ENCODE data around the gene IFT122.

Gene IFT122

GRCh38 chr3:129555616-129556357 lies 115.8 kb downstream of the IFT122 start:
- no peak for TF ChIP-seq NFIC (IDR thresholded peaks at IDR 0.05)
- TF ChIP-seq ZBTB7A (IDR thresholded peaks at IDR 0.05; ENCODE audit: low read depth), result no peak
- no peak for TF ChIP-seq TCF12 (IDR thresholded peaks at IDR 0.05; ENCODE audit: low read depth)
- TF ChIP-seq USF1 (IDR thresholded peaks at IDR 0.05), result no peak
- no peak for TF ChIP-seq CEBPB (IDR thresholded peaks at IDR 0.05)
- TF ChIP-seq REST (IDR thresholded peaks at IDR 0.05; ENCODE audit: low read depth), result no peak
- no peak for TF ChIP-seq MAX (IDR thresholded peaks at IDR 0.05)
- TF ChIP-seq EP300 (IDR thresholded peaks at IDR 0.05; ENCODE audit: borderline replicate concordance), result no peak
- no peak for TF ChIP-seq EGR1 (IDR thresholded peaks at IDR 0.05)
- TF ChIP-seq CREB1 (IDR thresholded peaks at IDR 0.05; ENCODE audit: low read depth), result no peak
- TF ChIP-seq TEAD4 (IDR thresholded peaks at IDR 0.05), result no peak
- no peak for TF ChIP-seq FOXM1 (IDR thresholded peaks at IDR 0.05; ENCODE audit: borderline replicate concordance, low read depth)
- no peak for TF ChIP-seq TAF1 (IDR thresholded peaks at IDR 0.05; ENCODE audit: low read depth)
- no peak for TF ChIP-seq YY1 (IDR thresholded peaks at IDR 0.05; ENCODE audit: low read depth)
- TF ChIP-seq RAD21 (IDR thresholded peaks at IDR 0.05; ENCODE audit: low read depth), result no peak

- no peak for TF ChIP-seq NFIC (IDR thresholded peaks at IDR 0.05)
- no peak for TF ChIP-seq EP300 (IDR thresholded peaks at IDR 0.05; ENCODE audit: borderline replicate concordance)
- TF ChIP-seq MAX (IDR thresholded peaks at IDR 0.05), result no peak
- TF ChIP-seq TAF1 (IDR thresholded peaks at IDR 0.05; ENCODE audit: low read depth), result no peak
These were observed 116.3 kb downstream of the IFT122 start for GRCh38 chr3:129556358-129556695.

GRCh38 chr3:129556890-129557547 lies 117.0 kb downstream of the IFT122 start:
- TF ChIP-seq CREB1 (IDR thresholded peaks at IDR 0.05; ENCODE audit: low read depth), result no peak
- TF ChIP-seq EGR1 (IDR thresholded peaks at IDR 0.05), result no peak
- TF ChIP-seq MAX (IDR thresholded peaks at IDR 0.05), result no peak
- TF ChIP-seq ZBTB7A (IDR thresholded peaks at IDR 0.05; ENCODE audit: low read depth), result no peak
- TF ChIP-seq RAD21 (IDR thresholded peaks at IDR 0.05; ENCODE audit: low read depth), result no peak
- TF ChIP-seq USF1 (IDR thresholded peaks at IDR 0.05), result no peak
- TF ChIP-seq FOXM1 (IDR thresholded peaks at IDR 0.05; ENCODE audit: borderline replicate concordance, low read depth), result no peak
- no peak for TF ChIP-seq NFIC (IDR thresholded peaks at IDR 0.05)
- no peak for TF ChIP-seq REST (IDR thresholded peaks at IDR 0.05; ENCODE audit: low read depth)
- TF ChIP-seq EP300 (IDR thresholded peaks at IDR 0.05; ENCODE audit: borderline replicate concordance), result no peak
- no peak for TF ChIP-seq TAF1 (IDR thresholded peaks at IDR 0.05; ENCODE audit: low read depth)
- no peak for TF ChIP-seq CEBPB (IDR thresholded peaks at IDR 0.05)
- no peak for TF ChIP-seq YY1 (IDR thresholded peaks at IDR 0.05; ENCODE audit: low read depth)
- TF ChIP-seq TEAD4 (IDR thresholded peaks at IDR 0.05), result no peak
- no peak for TF ChIP-seq TCF12 (IDR thresholded peaks at IDR 0.05; ENCODE audit: low read depth)

- TF ChIP-seq TAF1 (IDR thresholded peaks at IDR 0.05; ENCODE audit: low read depth), result 0 out of 2 replicates have a peak, but pooled peaks have one; percentile 3
- TF ChIP-seq EP300 (IDR thresholded peaks at IDR 0.05; ENCODE audit: borderline replicate concordance), result no peak
These were observed 117.5 kb downstream of the IFT122 start for GRCh38 chr3:129557548-129557894.

GRCh38 chr3:129558081-129558771 lies 118.2 kb downstream of the IFT122 start:
- TF ChIP-seq MAX (IDR thresholded peaks at IDR 0.05) (no peak), FOXM1 (IDR thresholded peaks at IDR 0.05; ENCODE audit: borderline replicate concordance, low read depth) (no peak), YY1 (IDR thresholded peaks at IDR 0.05; ENCODE audit: low read depth) (no peak), CREB1 (IDR thresholded peaks at IDR 0.05; ENCODE audit: low read depth) (no peak), EGR1 (IDR thresholded peaks at IDR 0.05) (no peak), NFIC (IDR thresholded peaks at IDR 0.05) (no peak), RAD21 (IDR thresholded peaks at IDR 0.05; ENCODE audit: low read depth) (no peak), TCF12 (IDR thresholded peaks at IDR 0.05; ENCODE audit: low read depth) (no peak), EP300 (IDR thresholded peaks at IDR 0.05; ENCODE audit: borderline replicate concordance) (no peak), ZBTB7A (IDR thresholded peaks at IDR 0.05; ENCODE audit: low read depth) (no peak), REST (IDR thresholded peaks at IDR 0.05; ENCODE audit: low read depth) (no peak), TEAD4 (IDR thresholded peaks at IDR 0.05) (no peak), USF1 (IDR thresholded peaks at IDR 0.05) (no peak)

Measured in Ishikawa (cell line).